HCT116 (cell line): ENCODE measurements around the gene PIGC. TPM values are rescaled to one million over a fixed set of nuclear protein-coding genes. Genes with fewer than 3 reads are reported as not detected.

Source experiments
- ATAC-seq: fragments of 200-7000 bp; cut with Tn5 transposase; 2 replicates; pipeline ENCODE4 v1.9.1; 2020; ENCODE audit warnings: mild to moderate bottlenecking, moderate library complexity
- BruUV-seq: library from RNA; stranded (reverse); fragments of 400-500 nt; replicated peaks from 2 replicates; lab custom pipeline; 2021; lab: Mats Ljungman, UMichigan
- CTCF ChIA-PET: fragments of 300-600 bp; sonication (Branson Sonifier 250); formaldehyde crosslinking; loops from one replicate; lab custom pipeline; 2021; ENCODE audit warnings: antibody characterized with exemption; lab: Charles Lee
- POLR2A ChIA-PET: fragments of 300-600, 350-600 bp; sonication (Branson Sonifier 250); formaldehyde crosslinking; loops from one replicate; lab custom pipeline; 2021; ENCODE audit warnings: antibody characterized with exemption; lab: Charles Lee
- RAD21 ChIA-PET, 2 experiments: fragments of 300-600 bp; sonication (Branson Sonifier 250); formaldehyde crosslinking; loops; one replicate each; lab custom pipeline; 2023; ENCODE audit warnings: low total read pairs in 2 of 2; ENCODE audit not compliant: uncharacterized antibody in 2 of 2, unreplicated experiment in 2 of 2, low non-redundant PET in 1 of 2; lab: Charles Lee
- DNase-seq: peaks from one replicate; pipeline ENCODE4 v3.0.0-alpha.2; 2010; ENCODE audit warnings: low read depth, low spot score
- H2AFZ ChIP-seq: fragments of 200-600 bp; shearing (Covaris generic), sonication (generic); 2 replicates; pipeline ENCODE4 v1.6.1; 2017; ENCODE audit warnings: low read depth, mixed run types, mixed read lengths, antibody characterized with exemption, low read length; ENCODE audit not compliant: poor library complexity, severe bottlenecking
- H3K27ac ChIP-seq: 2 replicates; pipeline ENCODE4 v1.5.1; 2012; ENCODE audit warnings: low read depth, low read length
- H3K27me3 ChIP-seq: fragments of 200-600 bp; sonication (generic); 2 replicates; pipeline ENCODE4 v1.6.1; 2016; ENCODE audit warnings: mixed run types, low read length, mixed read lengths; ENCODE audit not compliant: insufficient read depth
- H3K36me3 ChIP-seq, 2 experiments: fragments of 200-500 bp in 1 of 2; fragments of 200-600 bp in 1 of 2; sonication (Bioruptor generic) in 1 of 2; sonication (generic) in 1 of 2; 2 replicates each; pipeline versions ENCODE4 v1.5.1 to v1.6.1; 2014 to 2016; ENCODE audit warnings: low read length in 2 of 2, inconsistent platforms in 1 of 2, mixed read lengths in 1 of 2, mixed run types in 1 of 2; ENCODE audit not compliant: insufficient read depth in 2 of 2, control insufficient read depth in 1 of 2
- H3K4me1 ChIP-seq, 2 experiments: fragments of 200-600 bp in 1 of 2; sonication (generic) in 1 of 2; 2 replicates each; pipeline versions ENCODE4 v1.5.1 to v1.6.1; 2012 to 2017; ENCODE audit warnings: low read length in 2 of 2, inconsistent platforms in 1 of 2, mild to moderate bottlenecking in 1 of 2, mixed read lengths in 1 of 2, mixed run types in 1 of 2, moderate library complexity in 1 of 2; ENCODE audit not compliant: insufficient read depth in 2 of 2, control insufficient read depth in 1 of 2
- H3K4me2 ChIP-seq: fragments of 200-600 bp; sonication (generic); 2 replicates; pipeline ENCODE4 v1.6.1; 2017; ENCODE audit warnings: mixed run types, low read length, mixed read lengths
- H3K4me3 ChIP-seq, 2 experiments: fragments of 200-600 bp in 1 of 2; sonication (generic) in 1 of 2; replicated peaks in 1 of 2; 2 replicates each; pipeline ENCODE4 v1.5.1; 2011 to 2016; ENCODE audit warnings: low read length in 2 of 2, control low read depth in 1 of 2, low read depth in 1 of 2, mild to moderate bottlenecking in 1 of 2, mixed read lengths in 1 of 2, mixed run types in 1 of 2
- H3K79me2 ChIP-seq: fragments of 200-600 bp; sonication (generic); 2 replicates; pipeline ENCODE4 v1.6.1; 2017; ENCODE audit warnings: mild to moderate bottlenecking, mixed run types, low read length, moderate library complexity, mixed read lengths; ENCODE audit not compliant: insufficient read depth
- H3K9ac ChIP-seq: fragments of 200-600 bp; sonication (generic); 2 replicates; pipeline ENCODE4 v1.6.1; 2016; ENCODE audit warnings: low read length, mixed read lengths
- H3K9me2 ChIP-seq: fragments of 200-600 bp; sonication (generic), shearing (Covaris generic); 2 replicates; pipeline ENCODE4 v1.6.1; 2017; ENCODE audit warnings: mixed run types, mild to moderate bottlenecking, moderate library complexity; ENCODE audit not compliant: insufficient read depth
- H3K9me3 ChIP-seq, 2 experiments: fragments of 200-500 bp in 1 of 2; fragments of 200-600 bp in 1 of 2; sonication (Bioruptor generic) in 1 of 2; sonication (generic) in 1 of 2; 2 replicates each; pipeline ENCODE4 v1.6.1; 2014 to 2017; ENCODE audit warnings: low read length in 2 of 2, mixed read lengths in 2 of 2, inconsistent platforms in 1 of 2, low read depth in 1 of 2, mild to moderate bottlenecking in 1 of 2, mixed run types in 1 of 2, moderate library complexity in 1 of 2; ENCODE audit not compliant: control insufficient read depth in 1 of 2, insufficient read depth in 1 of 2
- H4K20me1 ChIP-seq: fragments of 200-600 bp; sonication (generic), shearing (Covaris generic); 2 replicates; pipeline ENCODE4 v1.6.1; 2017; ENCODE audit warnings: mixed run types, mild to moderate bottlenecking, moderate library complexity; ENCODE audit not compliant: insufficient read depth
- CTCF ChIP-seq, 3 experiments: fragments of 200-600 bp in 1 of 3; sonication (generic) in 1 of 3; IDR thresholded peaks in 2 of 3; conservative IDR thresholded peaks in 1 of 3; 2 replicates each; pipeline ENCODE4 v1.5.1; 2012 to 2017; ENCODE audit warnings: low read depth in 2 of 3, low read length in 2 of 3, antibody characterized with exemption in 1 of 3, borderline replicate concordance in 1 of 3, control low read depth in 1 of 3, mild to moderate bottlenecking in 1 of 3, mixed read lengths in 1 of 3, mixed run types in 1 of 3, moderate library complexity in 1 of 3; ENCODE audit not compliant: insufficient read depth in 1 of 3
- ELF1 ChIP-seq: IDR thresholded peaks from 2 replicates; pipeline ENCODE4 v1.6.1; 2012; ENCODE audit warnings: low read depth, borderline replicate concordance
- EZH2phosphoT487 ChIP-seq: fragments of 200-600 bp; IDR thresholded peaks from 2 replicates; pipeline ENCODE4 v1.6.1; 2018; ENCODE audit warnings: antibody characterized with exemption, borderline replicate concordance
- POLR2A ChIP-seq: IDR thresholded peaks from 2 replicates; pipeline ENCODE4 v1.7.0; 2011; ENCODE audit warnings: borderline replicate concordance; ENCODE audit not compliant: insufficient read depth, insufficient read length; ENCODE audit errors: extremely low read depth
- POLR2AphosphoS5 ChIP-seq: IDR thresholded peaks from 2 replicates; pipeline ENCODE4 v1.6.1; 2011; ENCODE audit warnings: mild to moderate bottlenecking, low read depth, low read length, moderate library complexity
- RAD21 ChIP-seq: IDR thresholded peaks from 2 replicates; pipeline ENCODE4 v1.6.1; 2012; ENCODE audit warnings: low read depth, mild to moderate bottlenecking
- SIN3A ChIP-seq: IDR thresholded peaks from 2 replicates; pipeline ENCODE4 v1.6.1; 2012; ENCODE audit warnings: low read depth
- SRF ChIP-seq: IDR thresholded peaks from 2 replicates; pipeline ENCODE4 v1.6.1; 2012; ENCODE audit warnings: low read depth
- YY1 ChIP-seq: IDR thresholded peaks from 2 replicates; pipeline ENCODE4 v1.6.1; 2011; ENCODE audit warnings: low read length, low read depth, moderate library complexity, mild to moderate bottlenecking; ENCODE audit not compliant: insufficient replicate concordance; ENCODE audit errors: extremely low read depth
- ZFX ChIP-seq: fragments of 450-650 bp; IDR thresholded peaks from 2 replicates; pipeline ENCODE4 v1.6.1; 2017
- intact Hi-C: fragments of 100-400 bp; cut with micrococcal nuclease; formaldehyde crosslinking; loops from 2 replicates; pipeline ENCODE4 v1.10.0; 2022
- total RNA-seq: library from RNA; stranded (reverse); gene quantifications from one replicate; pipeline ENCODE4 v1.2.1, GENCODE V29; 2021; ENCODE audit not compliant: unreplicated experiment

The PIGC gene
- total RNA-seq, 1 experiment from 2014 or later = 11.9 TPM

GRCh38 chr1:172466795-172467407 lies 23.0 kb upstream of the PIGC start (continued):
- TF ChIP-seq YY1 = no peak

GRCh38 chr1:172465617-172466016 lies 21.7 kb upstream of the PIGC start:
- TF ChIP-seq RAD21 = no peak
- TF ChIP-seq POLR2AphosphoS5 = no peak
- no peak for TF ChIP-seq SRF
- no peak for TF ChIP-seq ZFX
- no peak for TF ChIP-seq CTCF (IDR thresholded peaks at IDR 0.05 in 2 of 3, conservative IDR thresholded peaks at IDR 0.05 in 1 of 3; ENCODE audit: borderline replicate concordance in 1 of 3, insufficient read depth in 1 of 3, low read depth in 2 of 3, low read length in 2 of 3)
- TF ChIP-seq ELF1 = no peak
- TF ChIP-seq SIN3A = no peak
- TF ChIP-seq EZH2phosphoT487 = no peak
- no peak for TF ChIP-seq POLR2A
- DNase-seq (no peak), ATAC-seq (no peak)
- Histone ChIP-seq H3K4me3 (no peak overlapping the region), H3K4me1 (peaks cover 8 to 21% of the 10 kb centered on the region in 2 experiments; a peak in 3 of 4 replicates), H3K9me2 (no peaks in the 10 kb centered on the region), H3K79me2 (no peaks in the 10 kb centered on the region), H3K27ac (no peak overlapping the region), H3K9ac (no peak overlapping the region), H3K36me3 (no peaks in the 10 kb centered on the region), H4K20me1 (no peaks in the 10 kb centered on the region), H3K4me2 (no peak overlapping the region), H2AFZ (no peak overlapping the region), H3K9me3 (no peaks in the 10 kb centered on the region), H3K27me3 (no peaks in the 10 kb centered on the region)
- ChIA-PET RAD21 (no interaction called here), POLR2A (no interaction called here), CTCF (no interaction called here)
- no TSS peak for BruUV-seq
- intact Hi-C loops = no loop called here
